ENCODE data around the gene CES2. TPM values are rescaled to one million over a fixed set of nuclear protein-coding genes. Genes with fewer than 3 reads are reported as not detected.

Gene CES2
- total RNA-seq, 1 experiment from 2014 or later = 37.6 TPM

- Histone ChIP-seq H3K4me1 (ENCODE audit: insufficient read depth, low read length, poor library complexity, severe bottlenecking) (no peaks in the 10 kb centered on the region), H3K27ac (ENCODE audit: low read depth, low read length, poor library complexity, severe bottlenecking) (no peak overlapping the region), H3K9me3 (ENCODE audit: low read depth, low read length, poor library complexity, severe bottlenecking) (no peaks in the 10 kb centered on the region), H3K27me3 (replicated peaks; ENCODE audit: insufficient read depth, low read depth, low read length, poor library complexity) (no peaks in the 10 kb centered on the region), H3K36me3 (ENCODE audit: insufficient read depth, low read length, poor library complexity, severe bottlenecking) (no peaks in the 10 kb centered on the region), H3K4me3 (ENCODE audit: low read depth, low read length, poor library complexity, severe bottlenecking) (no peak overlapping the region)
- BruUV-seq (replicated peaks) = no TSS peak
- CTCF ChIA-PET = no interaction called here
- TF ChIP-seq EZH2 (IDR thresholded peaks at IDR 0.05; ENCODE audit: borderline replicate concordance, low read depth, low read length, poor library complexity, severe bottlenecking) (no peak), CTCF (conservative IDR thresholded peaks at IDR 0.05; ENCODE audit: low read depth, low read length) (no peak)
- intact Hi-C loops (cut with micrococcal nuclease; ENCODE audit: unreplicated experiment) = no loop called here
- no peak for DNase-seq (ENCODE audit: low spot score)
- POLR2A ChIA-PET (ENCODE audit: low non-redundant PET) = no interaction called here
These were observed 22.2 kb upstream of the CES2 start for GRCh38 chr16:66913081-66913480.

- ChIA-PET CTCF (no interaction called here), POLR2A (ENCODE audit: low non-redundant PET) (no interaction called here)
- no peak for TF ChIP-seq EZH2 (IDR thresholded peaks at IDR 0.05; ENCODE audit: borderline replicate concordance, low read depth, low read length, poor library complexity, severe bottlenecking)
- no peaks in the 10 kb centered on the region for H3K27me3 ChIP-seq (replicated peaks; ENCODE audit: insufficient read depth, low read depth, low read length, poor library complexity)
- no peak overlapping the region for H3K27ac ChIP-seq (ENCODE audit: low read depth, low read length, poor library complexity, severe bottlenecking)
- DNase-seq (ENCODE audit: low spot score) = no peak
- H3K4me3 ChIP-seq (ENCODE audit: low read depth, low read length, poor library complexity, severe bottlenecking) = no peak overlapping the region
- no peaks in the 10 kb centered on the region for H3K36me3 ChIP-seq (ENCODE audit: insufficient read depth, low read length, poor library complexity, severe bottlenecking)
- no peaks in the 10 kb centered on the region for H3K4me1 ChIP-seq (ENCODE audit: insufficient read depth, low read length, poor library complexity, severe bottlenecking)
- no peaks in the 10 kb centered on the region for H3K9me3 ChIP-seq (ENCODE audit: low read depth, low read length, poor library complexity, severe bottlenecking)
- intact Hi-C loops (cut with micrococcal nuclease; ENCODE audit: unreplicated experiment) = no loop called here
- no TSS peak for BruUV-seq (replicated peaks)
These were observed 21.6 kb upstream of the CES2 start for GRCh38 chr16:66913711-66914110.

GRCh38 chr16:66914541-66914940 lies 20.8 kb upstream of the CES2 start:
- Histone ChIP-seq H3K4me3 (ENCODE audit: low read depth, low read length, poor library complexity, severe bottlenecking) (no peak overlapping the region), H3K27ac (ENCODE audit: low read depth, low read length, poor library complexity, severe bottlenecking) (no peak overlapping the region), H3K9me3 (ENCODE audit: low read depth, low read length, poor library complexity, severe bottlenecking) (no peaks in the 10 kb centered on the region), H3K36me3 (ENCODE audit: insufficient read depth, low read length, poor library complexity, severe bottlenecking) (no peaks in the 10 kb centered on the region), H3K4me1 (ENCODE audit: insufficient read depth, low read length, poor library complexity, severe bottlenecking) (no peaks in the 10 kb centered on the region), H3K27me3 (replicated peaks; ENCODE audit: insufficient read depth, low read depth, low read length, poor library complexity) (no peaks in the 10 kb centered on the region)
- no peak for DNase-seq (ENCODE audit: low spot score)
- CTCF ChIA-PET = no interaction called here
- intact Hi-C loops (cut with micrococcal nuclease; ENCODE audit: unreplicated experiment) = no loop called here
- TF ChIP-seq EZH2 (IDR thresholded peaks at IDR 0.05; ENCODE audit: borderline replicate concordance, low read depth, low read length, poor library complexity, severe bottlenecking) = no peak
- no peak for TF ChIP-seq CTCF (conservative IDR thresholded peaks at IDR 0.05; ENCODE audit: low read depth, low read length)
- POLR2A ChIA-PET (ENCODE audit: low non-redundant PET) = no interaction called here
- BruUV-seq (replicated peaks) = no TSS peak

- no peaks in the 10 kb centered on the region for H3K4me1 ChIP-seq (ENCODE audit: insufficient read depth, low read length, poor library complexity, severe bottlenecking)
- intact Hi-C loops (cut with micrococcal nuclease; ENCODE audit: unreplicated experiment) = no loop called here
- no TSS peak for BruUV-seq (replicated peaks)
- ChIA-PET CTCF (no interaction called here), POLR2A (ENCODE audit: low non-redundant PET) (no interaction called here)
- no peak overlapping the region for H3K27ac ChIP-seq (ENCODE audit: low read depth, low read length, poor library complexity, severe bottlenecking)
- DNase-seq (ENCODE audit: low spot score) = no peak
- TF ChIP-seq EZH2 (IDR thresholded peaks at IDR 0.05; ENCODE audit: borderline replicate concordance, low read depth, low read length, poor library complexity, severe bottlenecking) (no peak), CTCF (conservative IDR thresholded peaks at IDR 0.05; ENCODE audit: low read depth, low read length) (no peak)
- H3K27me3 ChIP-seq (replicated peaks; ENCODE audit: insufficient read depth, low read depth, low read length, poor library complexity) = no peaks in the 10 kb centered on the region
- H3K9me3 ChIP-seq (ENCODE audit: low read depth, low read length, poor library complexity, severe bottlenecking) = no peaks in the 10 kb centered on the region
- no peaks in the 10 kb centered on the region for H3K36me3 ChIP-seq (ENCODE audit: insufficient read depth, low read length, poor library complexity, severe bottlenecking)
- H3K4me3 ChIP-seq (ENCODE audit: low read depth, low read length, poor library complexity, severe bottlenecking) = no peak overlapping the region
These were observed 20.3 kb upstream of the CES2 start for GRCh38 chr16:66915041-66915440.

All from A673 (cell line).